NK-92 (cell line): Measurements from ENCODE around the gene TBC1D7.
"Not testable (repeated sequence)": the region's sequence is repeated elsewhere in the genome, so short reads cannot be mapped to it uniquely, and the experiment has no call there.

Experiments
- DNase-seq: peaks from one replicate; lab custom pipeline; 2025; ENCODE audit not compliant: unreplicated experiment; lab: John Stamatoyannopoulos, UW

The TBC1D7 gene

GRCh38 chr6:13326031-13326586 lies 2.2 kb downstream of the TBC1D7 start:
- DNase-seq = not testable (repeated sequence)

GRCh38 chr6:13319891-13320564 lies 8.3 kb downstream of the TBC1D7 start:
- DNase-seq = no peak

DNA sequence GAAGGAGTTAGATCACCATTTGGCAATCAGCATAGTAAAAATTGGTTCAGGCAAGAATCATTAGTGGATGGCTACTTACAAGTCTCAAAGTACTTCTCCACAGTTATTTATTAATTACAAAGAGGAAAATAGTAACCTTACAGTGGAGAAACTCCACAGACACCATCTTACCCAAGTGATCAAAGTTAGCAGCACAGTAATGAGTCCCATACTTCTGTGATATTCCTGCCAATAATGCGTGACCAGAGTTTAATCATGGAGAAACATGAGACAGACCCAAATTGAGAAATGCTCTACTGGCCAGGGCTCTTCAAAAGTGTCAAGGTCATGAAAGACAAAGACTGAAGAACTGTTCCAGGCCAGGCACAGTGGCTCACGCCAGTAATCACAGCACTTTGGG lies 9.5 kb downstream of the TBC1D7 start:
- no peak for DNase-seq

DNA sequence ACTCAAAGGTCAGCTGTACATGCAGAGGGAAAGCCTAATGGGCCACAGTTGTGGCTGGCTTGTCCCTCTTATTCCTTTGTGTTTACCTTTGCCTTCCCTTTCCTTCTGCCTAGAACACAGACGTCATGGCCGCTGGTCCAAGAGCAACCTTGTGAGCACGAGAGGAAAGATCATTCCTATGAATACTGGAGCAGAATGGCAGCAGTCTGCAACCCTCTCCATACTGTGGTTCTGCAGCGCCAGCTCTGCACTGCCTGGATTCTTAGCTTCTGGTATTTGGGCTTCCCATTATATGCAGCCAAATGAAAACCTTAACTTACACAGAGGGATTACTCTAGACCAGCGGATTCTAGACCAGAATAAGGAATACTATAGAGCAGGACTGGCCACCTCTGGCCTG lies 12.4 kb downstream of the TBC1D7 start:
- no peak for DNase-seq

- no peak for DNase-seq
Observed at GRCh38 chr6:13314806-13315205, 13.5 kb downstream of the TBC1D7 start.

GRCh38 chr6:13311155-13311554 lies 17.2 kb downstream of the TBC1D7 start:
- no peak for DNase-seq

GRCh38 chr6:13308332-13308731 lies 20.0 kb downstream of the TBC1D7 start:
- DNase-seq = no peak

GRCh38 chr6:13307508-13307995 lies 20.8 kb downstream of the TBC1D7 start:
- DNase-seq = no peak

DNA sequence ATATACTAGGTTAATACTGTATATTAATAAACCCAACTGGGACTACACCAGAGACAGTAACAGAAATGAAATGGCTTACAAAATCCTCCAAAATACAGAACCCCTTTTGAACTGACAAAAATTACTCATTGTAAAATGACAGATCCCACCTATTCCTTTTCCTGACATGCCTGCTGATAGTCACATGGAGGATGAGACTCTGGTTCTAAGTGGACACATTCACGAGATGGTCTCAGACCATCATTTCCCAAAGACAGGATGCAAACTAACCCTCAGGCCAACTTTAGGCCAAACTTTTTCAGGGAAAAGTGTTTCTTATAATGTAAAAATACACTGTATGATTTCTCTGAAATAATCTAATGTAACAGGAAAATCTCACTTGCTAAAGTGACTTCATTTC lies 22.5 kb downstream of the TBC1D7 start:
- no peak for DNase-seq

GRCh38 chr6:13305288-13305687 lies 23.0 kb downstream of the TBC1D7 start:
- DNase-seq = no peak

- DNase-seq = no peak
Observed at GRCh38 chr6:13304580-13305260, 23.6 kb downstream of the TBC1D7 start.

DNA sequence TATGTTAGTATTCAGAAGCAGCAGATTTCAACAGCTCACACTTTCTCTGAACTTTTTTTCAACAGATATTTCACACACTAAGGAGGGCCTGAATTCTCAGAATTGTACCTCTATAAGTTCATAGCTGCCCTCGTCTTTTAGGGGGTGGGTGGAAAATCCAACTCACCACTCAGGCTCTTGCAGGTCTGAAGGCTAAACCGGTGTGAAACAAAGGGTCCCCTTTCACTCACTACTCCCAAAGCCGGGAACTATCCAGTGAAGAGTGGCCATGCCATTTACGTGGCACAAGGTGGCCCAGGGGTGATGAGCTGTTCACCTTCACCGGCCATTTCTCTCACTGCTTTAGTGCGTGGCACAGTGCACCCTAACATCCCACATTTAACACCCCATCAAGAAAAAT lies 24.2 kb downstream of the TBC1D7 start:
- DNase-seq = no peak

GRCh38 chr6:13303668-13304017 lies 24.7 kb downstream of the TBC1D7 start:
- DNase-seq = no peak

- DNase-seq = no peak
Observed at GRCh38 chr6:13302751-13303667, 25.3 kb downstream of the TBC1D7 start.

- no peak for DNase-seq
Observed at GRCh38 chr6:13302291-13302690, 26.0 kb downstream of the TBC1D7 start.

- no peak for DNase-seq
Observed at GRCh38 chr6:13300643-13301590, 27.4 kb downstream of the TBC1D7 start.

DNA sequence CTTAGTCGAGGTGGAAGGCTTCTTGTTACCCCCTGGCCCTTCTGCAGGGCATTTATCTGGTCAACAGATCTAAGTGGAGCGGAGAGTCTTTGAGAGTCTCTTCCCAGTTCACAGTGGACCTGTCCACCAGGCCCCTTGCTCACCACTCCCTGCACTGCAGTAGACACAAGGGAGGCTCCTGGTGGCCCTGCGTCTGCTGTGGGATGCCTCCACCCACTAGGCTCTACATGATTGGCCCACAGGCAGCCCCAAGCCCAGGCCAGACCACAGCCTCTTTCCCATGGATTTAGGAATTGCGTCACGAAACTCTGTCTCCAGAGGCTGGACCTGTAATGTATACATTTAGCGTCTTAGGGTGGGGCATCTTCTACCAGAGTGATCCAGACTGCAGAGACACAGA lies 28.4 kb downstream of the TBC1D7 start:
- no peak for DNase-seq

DNA sequence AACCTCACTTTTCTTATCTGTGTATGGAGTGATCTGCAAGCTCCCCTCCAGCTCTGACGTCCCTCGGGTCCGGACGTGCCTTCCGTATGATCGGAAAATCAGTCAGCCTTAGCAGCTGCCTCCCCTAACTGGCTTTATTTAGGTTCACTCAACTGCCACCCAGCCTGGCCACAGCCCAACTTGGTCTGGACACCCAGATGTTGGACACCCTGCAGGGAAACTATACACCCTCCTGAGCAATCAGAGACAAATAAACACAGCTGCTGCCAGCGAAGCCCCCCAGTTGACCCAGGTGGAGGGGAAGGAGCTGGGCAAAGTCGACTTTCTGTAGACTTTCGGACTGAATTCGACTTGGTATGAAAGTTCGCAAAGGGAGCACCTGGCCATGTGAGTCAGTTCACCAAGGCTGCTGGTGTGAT lies 28.9 kb downstream of the TBC1D7 start:
- no peak for DNase-seq

DNA sequence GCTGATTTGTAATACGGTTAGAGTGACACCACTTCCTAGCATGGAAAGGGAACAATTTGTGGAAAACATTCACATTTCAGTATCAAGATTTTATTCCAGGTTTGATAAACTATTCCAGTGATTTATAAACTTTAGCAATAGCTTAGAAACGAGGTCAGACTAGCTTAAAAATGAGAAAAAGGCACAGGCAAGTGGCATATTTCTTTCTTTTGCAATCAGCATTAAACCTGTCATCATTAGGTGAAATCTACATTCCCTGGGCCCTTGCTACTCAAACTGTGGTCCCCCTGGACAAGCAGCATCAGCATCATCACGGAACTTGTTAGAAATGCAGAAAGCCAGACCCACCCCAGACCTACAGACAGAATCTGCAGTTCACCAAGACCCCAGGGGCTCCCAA lies 29.9 kb downstream of the TBC1D7 start:
- DNase-seq = no peak

- no peak for DNase-seq
Observed at GRCh38 chr6:13297391-13297790, 30.9 kb downstream of the TBC1D7 start.
